K562 (cell line): Measurements from ENCODE around the gene CRIM1.

Experiments used
- SRSF7 ChIP-seq: fragments of 200-400 bp; formaldehyde crosslinking; optimal IDR thresholded peaks from 2 replicates; pipeline ENCODE3; 2017; ENCODE audit warnings: mild to moderate bottlenecking, low read depth, low read length
- TF ChIP-seq, protein P1 (sequence below): conservative IDR thresholded peaks from 2 replicates; pipeline ENCODE4 v1.6.1; 2011; ENCODE audit warnings: low read depth, mild to moderate bottlenecking, low read length; ENCODE audit not compliant: control insufficient read depth
- TF ChIP-seq, protein P2 (sequence below), 2 experiments: IDR thresholded peaks in 1 of 2; conservative IDR thresholded peaks in 1 of 2; 2 replicates each; pipeline ENCODE4 v1.6.1; 2016; ENCODE audit warnings: low read depth in 2 of 2, mild to moderate bottlenecking in 1 of 2, missing compliant biosample characterization in 1 of 2, missing genetic modification characterization in 1 of 2, moderate library complexity in 1 of 2

DNA sequence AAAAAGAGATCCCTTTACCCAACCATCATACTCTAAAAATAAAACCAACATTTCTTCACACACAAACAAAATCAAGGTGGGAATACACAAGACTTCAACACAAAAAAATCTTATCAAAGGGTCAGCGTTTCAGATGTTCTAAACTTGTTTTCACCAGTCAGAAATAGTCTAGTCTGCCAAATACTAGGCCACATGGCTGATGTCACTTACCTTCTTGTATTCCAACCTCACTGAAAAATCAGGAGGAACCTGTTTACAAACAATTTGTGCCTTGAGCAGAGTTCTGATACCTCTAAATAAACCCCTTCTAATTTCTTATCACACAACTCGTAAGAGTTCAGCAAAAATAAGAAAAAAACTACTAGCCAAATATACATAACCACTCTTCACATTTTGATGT, 222.3 kb downstream of the CRIM1 start:
- TF ChIP-seq, protein P1, sequence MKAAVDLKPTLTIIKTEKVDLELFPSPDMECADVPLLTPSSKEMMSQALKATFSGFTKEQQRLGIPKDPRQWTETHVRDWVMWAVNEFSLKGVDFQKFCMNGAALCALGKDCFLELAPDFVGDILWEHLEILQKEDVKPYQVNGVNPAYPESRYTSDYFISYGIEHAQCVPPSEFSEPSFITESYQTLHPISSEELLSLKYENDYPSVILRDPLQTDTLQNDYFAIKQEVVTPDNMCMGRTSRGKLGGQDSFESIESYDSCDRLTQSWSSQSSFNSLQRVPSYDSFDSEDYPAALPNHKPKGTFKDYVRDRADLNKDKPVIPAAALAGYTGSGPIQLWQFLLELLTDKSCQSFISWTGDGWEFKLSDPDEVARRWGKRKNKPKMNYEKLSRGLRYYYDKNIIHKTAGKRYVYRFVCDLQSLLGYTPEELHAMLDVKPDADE, result no peak
- TF ChIP-seq SRSF7, result no peak
- TF ChIP-seq, protein P2, sequence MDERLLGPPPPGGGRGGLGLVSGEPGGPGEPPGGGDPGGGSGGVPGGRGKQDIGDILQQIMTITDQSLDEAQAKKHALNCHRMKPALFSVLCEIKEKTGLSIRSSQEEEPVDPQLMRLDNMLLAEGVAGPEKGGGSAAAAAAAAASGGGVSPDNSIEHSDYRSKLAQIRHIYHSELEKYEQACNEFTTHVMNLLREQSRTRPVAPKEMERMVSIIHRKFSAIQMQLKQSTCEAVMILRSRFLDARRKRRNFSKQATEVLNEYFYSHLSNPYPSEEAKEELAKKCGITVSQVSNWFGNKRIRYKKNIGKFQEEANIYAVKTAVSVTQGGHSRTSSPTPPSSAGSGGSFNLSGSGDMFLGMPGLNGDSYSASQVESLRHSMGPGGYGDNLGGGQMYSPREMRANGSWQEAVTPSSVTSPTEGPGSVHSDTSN (CRISPR knock-in tag; IDR thresholded peaks at IDR 0.05; ENCODE audit: low read depth), result no peak
- TF ChIP-seq, protein P2 (tag; conservative IDR thresholded peaks at IDR 0.05; ENCODE audit: low read depth), result no peak
